H7 (cell line): ENCODE results near the gene DOP1B. TPM values are rescaled to one million over a fixed set of nuclear protein-coding genes. Genes with fewer than 3 reads are reported as not detected.

Experiments used
- DNase-seq: peaks from one replicate; pipeline ENCODE4 v3.0.0; 2012
- H3K27me3 ChIP-seq: 2 replicates; pipeline ENCODE4 v1.6.0; 2011; ENCODE audit warnings: mild to moderate bottlenecking, low read length; ENCODE audit not compliant: control insufficient read depth, insufficient read depth
- H3K36me3 ChIP-seq: replicated peaks from 2 replicates; pipeline ENCODE4 v1.5.1; 2011; ENCODE audit warnings: low read length; ENCODE audit not compliant: control insufficient read depth, insufficient read depth
- H3K4me3 ChIP-seq: 2 replicates; pipeline ENCODE4 v1.5.1; 2011; ENCODE audit warnings: low read depth, mild to moderate bottlenecking, control low read depth, low read length, moderate library complexity; ENCODE audit not compliant: insufficient read depth
- total RNA-seq: library from RNA; depleted of rRNA; stranded (reverse); fragments of >200 nt; shearing (Covaris generic); gene quantifications from 2 replicates; pipeline ENCODE4 v1.2.3, GENCODE V29; 2014

The DOP1B gene
- total RNA-seq, 1 experiment from 2014 or later = 0.90 TPM

DNA sequence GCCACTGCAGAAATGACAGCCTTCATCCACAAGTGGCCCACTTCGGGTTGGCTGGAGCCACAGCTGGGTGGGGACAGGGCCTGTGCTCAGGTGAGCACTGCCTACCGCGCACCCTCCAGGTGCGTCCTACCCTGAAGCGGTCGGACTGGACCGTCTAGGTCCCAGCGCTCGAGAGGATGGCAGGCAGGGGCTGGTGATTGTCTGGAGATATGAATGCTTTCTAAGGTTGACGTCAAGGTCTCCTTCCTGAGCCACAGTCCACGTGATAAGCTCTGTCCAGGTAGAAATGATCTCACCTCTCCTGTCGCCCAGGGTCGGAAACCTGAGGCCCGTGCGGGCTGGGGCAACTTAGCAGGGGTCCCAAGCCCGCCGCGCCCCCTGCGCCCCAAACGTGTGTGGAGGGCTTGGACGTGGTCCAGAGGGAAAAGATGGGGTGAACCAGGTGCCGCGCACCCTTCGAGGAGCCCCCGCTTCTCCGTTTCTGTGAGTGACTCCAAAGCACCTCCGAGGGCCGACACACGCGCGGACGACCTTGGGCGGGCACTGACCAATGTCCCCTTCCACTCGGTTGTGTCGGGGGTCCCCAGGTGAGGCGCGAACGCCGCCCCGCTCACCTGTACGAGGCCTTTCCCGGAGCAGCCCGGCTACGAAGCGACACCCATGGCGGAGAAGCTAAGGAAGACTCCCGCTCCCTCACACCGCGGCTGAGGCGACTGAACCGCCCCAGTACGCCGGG lies 853 bp upstream of the DOP1B start:
- Histone ChIP-seq H3K36me3 (no peaks in the 10 kb centered on the region), H3K4me3 (peak overlapping the region; percentile 59), H3K27me3 (peaks cover 24% of the 10 kb centered on the region)
- no peak for DNase-seq

DNA sequence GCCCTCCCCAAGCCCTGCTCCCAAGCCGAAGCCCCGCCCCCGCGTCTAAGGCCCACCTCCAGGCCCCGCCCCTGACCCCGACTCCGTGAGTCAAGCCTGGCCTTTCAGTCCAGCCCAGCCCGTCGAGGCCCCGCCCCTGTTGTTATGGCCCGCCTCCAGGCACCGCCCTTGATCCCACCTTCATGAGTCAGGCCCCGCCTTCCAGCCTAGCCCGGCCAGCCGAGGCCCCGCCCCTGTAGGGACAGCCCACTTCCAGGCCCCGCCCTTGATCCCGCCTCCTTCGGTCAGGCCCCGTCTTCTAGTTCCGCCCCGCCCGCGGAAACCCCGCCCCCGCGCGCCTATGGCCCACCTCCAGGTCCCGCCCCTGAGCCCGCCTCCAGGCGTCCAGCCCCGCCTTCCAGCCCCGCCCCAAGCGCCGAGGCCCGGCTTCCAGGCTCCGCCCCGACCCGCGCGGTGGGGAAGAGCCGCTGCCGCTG lies 247 bp upstream of the DOP1B start:
- Histone ChIP-seq H3K36me3 (no peaks in the 10 kb centered on the region), H3K4me3 (peak overlapping the region; percentile 73), H3K27me3 (peaks cover 24% of the 10 kb centered on the region)
- peak; percentile 100 for DNase-seq

DNA sequence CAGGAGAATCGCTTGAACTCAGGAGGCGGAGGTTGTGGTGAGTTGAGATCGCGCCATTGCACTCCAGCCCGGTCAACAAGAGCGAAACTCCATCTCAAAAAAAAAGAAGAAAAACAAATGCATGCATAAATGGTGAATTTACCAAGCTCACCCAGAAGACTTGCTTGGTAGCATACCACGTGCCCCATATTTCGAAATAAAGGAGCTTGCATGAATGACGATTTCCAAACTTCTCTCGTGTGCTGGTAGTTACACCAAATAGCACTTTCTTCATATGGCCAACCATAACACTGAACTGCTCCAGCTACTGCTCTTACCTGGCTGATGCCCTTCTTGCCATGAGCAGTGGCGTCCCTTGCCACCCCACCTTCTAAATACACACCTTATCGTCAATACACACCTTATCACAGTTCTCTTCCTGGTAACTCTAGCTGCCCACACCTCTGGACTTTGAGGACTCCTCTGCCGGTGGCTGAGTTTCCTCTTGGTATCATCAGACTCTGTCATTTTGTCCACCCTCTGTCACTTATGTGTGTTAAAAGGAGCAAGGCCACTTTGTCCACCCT lies 2.8 kb downstream of the DOP1B start:
- Histone ChIP-seq H3K27me3 (peaks cover 24% of the 10 kb centered on the region), H3K4me3 (no peak overlapping the region), H3K36me3 (no peaks in the 10 kb centered on the region)
- no peak for DNase-seq

DNA sequence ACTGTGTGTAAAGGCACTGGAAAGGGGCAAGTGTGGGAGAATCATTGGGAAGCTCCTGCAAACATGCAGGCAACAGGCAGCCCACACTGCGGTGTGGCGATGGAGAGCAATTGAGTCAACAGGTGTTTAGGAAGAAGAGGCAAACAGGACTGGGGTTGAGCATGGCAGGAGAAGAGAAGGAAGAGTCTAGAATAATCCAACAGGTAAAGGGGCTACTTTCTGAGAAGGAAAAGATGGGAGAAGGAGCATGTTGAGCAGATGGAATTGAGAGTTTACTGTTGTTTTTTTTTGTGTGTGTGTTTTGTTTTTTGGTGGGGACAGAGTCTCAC lies 4.2 kb downstream of the DOP1B start:
- Histone ChIP-seq H3K27me3 (peaks cover 16% of the 10 kb centered on the region), H3K4me3 (no peak overlapping the region), H3K36me3 (no peaks in the 10 kb centered on the region)
- DNase-seq = no peak

DNA sequence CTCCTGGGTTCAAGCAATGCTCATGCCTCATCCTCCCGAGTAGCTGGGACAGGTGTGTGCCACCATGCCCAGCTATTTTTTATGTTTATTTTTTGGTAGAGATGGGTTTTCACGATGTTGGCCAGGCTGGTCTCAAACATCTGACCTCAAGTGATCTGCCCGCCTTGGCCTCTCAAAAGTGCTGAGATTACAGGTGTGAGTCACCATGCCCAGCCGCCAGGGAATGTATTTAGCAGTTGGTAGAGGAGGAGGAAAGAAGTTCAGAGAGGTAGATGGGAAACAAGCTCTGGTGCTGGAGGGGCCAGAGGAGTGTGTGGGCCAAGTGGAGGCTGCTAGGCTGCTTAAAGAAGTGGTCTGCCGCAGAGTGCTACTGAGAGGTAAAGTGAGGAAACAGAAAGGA lies 6.0 kb downstream of the DOP1B start:
- no peak for DNase-seq
- Histone ChIP-seq H3K36me3 (no peaks in the 10 kb centered on the region), H3K4me3 (no peak overlapping the region), H3K27me3 (peaks cover 6% of the 10 kb centered on the region; the same call in 1 of the 2 replicates)

DNA sequence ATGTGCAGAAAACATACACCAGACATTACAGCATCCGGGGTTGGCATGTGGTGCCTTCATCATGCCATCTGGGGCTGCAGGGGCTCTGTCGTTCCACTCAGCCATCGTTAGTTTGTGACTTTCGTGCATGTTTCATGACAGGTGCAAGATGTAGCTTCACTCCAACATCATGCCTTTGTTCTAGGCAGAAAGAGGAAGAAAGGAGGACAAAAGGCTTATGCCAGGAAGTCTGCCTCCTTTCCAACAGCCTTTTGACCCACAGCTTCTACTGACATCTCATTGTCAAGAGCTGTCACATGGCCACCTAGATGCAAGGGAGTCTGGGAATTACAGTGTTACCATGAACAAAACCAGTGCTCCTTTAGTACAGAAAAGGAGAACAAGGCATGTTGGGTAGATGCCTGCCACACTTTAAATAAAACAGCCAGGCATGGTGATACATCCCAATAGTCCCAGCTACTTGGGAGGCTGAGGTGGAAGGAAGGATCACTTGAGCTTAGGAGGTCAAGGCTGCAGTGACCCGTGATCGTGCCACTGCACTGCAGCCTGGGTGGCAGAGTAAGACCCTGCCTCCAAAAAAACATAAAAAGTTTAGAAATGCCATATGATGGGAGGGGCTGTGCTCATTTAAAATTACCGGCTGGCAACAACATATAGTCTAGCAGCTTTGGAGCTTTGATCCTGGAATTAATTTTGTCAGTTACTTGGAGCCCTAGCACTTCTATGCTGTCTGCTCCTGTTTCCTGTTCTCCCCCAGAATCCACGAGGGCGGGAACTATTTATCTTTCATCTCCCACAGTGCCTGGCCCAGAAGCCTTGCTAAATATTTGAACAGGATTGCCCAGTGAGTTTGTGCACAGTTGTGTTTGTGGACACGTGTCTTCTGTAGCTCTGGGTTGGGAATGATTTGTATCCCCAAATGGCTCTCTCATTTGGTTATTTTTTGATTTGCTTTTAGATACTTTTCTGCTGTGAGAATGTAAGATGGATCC lies 7.4 kb downstream of the DOP1B start:
- Histone ChIP-seq H3K36me3 (no peaks in the 10 kb centered on the region), H3K27me3 (no peaks in the 10 kb centered on the region), H3K4me3 (no peak overlapping the region)
- DNase-seq = no peak

DNA sequence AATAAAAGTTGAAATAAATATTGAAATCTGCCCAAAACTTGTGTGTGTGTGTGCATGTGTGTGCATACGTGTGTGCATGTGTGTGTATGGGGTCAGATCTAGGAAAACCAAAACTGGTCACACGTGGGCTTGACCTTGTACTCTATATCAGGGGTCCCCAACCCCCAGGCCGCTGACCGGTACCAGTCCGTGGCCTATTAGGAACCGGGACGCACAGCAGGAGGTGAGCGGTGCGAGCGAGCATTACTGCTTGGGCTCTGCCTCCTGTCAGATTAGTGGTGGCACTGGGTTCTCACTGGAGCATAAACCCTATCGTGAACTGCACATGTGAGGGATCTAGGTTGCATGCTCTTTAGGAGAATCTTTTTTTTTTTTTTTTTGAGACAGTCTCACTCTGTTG lies 8.7 kb downstream of the DOP1B start:
- no peaks in the 10 kb centered on the region for H3K36me3 ChIP-seq
- H3K27me3 ChIP-seq = no peaks in the 10 kb centered on the region
- no peak for DNase-seq
- H3K4me3 ChIP-seq = no peak overlapping the region

DNA sequence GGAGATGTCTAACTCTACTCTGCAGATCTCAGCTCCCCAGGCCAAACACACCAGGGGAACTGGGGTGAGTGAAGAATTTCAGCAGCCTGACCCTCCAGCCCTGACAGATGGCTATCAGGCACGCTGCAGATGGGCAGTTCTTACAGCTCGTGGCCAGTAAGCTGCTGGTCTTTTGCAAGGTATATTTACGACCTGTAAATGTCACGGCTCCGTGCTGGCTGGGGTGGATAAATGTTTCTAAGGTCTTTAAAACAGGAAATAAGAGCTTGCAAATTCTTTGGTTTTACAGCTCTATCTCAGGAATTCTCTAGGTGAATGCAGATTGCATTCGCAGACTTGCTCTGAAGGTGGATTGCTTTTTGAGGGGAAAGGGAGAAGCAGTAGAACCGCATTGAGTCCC lies 10.1 kb downstream of the DOP1B start:
- DNase-seq = no peak
- Histone ChIP-seq H3K27me3 (no peaks in the 10 kb centered on the region), H3K36me3 (no peaks in the 10 kb centered on the region), H3K4me3 (no peak overlapping the region)

DNA sequence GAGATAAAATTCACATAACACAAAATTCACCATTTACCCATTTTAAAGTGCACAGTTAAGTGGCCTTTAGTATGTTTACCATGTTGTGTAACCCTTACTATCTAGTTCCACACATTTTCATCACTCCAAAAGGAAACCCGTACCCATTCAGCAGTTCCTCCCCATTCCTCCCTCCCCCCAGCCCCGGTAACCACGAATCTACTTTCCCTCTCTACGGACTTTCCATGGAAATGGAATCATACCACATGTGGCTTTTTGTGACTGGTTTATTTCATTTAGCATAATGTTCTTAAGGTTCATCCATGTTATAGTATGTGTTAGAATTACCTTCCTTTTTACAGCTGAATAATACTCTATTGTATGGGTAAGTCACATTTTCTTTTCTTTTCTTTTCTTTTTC lies 10.9 kb downstream of the DOP1B start:
- Histone ChIP-seq H3K4me3 (no peak overlapping the region), H3K27me3 (no peaks in the 10 kb centered on the region), H3K36me3 (no peaks in the 10 kb centered on the region)
- DNase-seq = no peak

DNA sequence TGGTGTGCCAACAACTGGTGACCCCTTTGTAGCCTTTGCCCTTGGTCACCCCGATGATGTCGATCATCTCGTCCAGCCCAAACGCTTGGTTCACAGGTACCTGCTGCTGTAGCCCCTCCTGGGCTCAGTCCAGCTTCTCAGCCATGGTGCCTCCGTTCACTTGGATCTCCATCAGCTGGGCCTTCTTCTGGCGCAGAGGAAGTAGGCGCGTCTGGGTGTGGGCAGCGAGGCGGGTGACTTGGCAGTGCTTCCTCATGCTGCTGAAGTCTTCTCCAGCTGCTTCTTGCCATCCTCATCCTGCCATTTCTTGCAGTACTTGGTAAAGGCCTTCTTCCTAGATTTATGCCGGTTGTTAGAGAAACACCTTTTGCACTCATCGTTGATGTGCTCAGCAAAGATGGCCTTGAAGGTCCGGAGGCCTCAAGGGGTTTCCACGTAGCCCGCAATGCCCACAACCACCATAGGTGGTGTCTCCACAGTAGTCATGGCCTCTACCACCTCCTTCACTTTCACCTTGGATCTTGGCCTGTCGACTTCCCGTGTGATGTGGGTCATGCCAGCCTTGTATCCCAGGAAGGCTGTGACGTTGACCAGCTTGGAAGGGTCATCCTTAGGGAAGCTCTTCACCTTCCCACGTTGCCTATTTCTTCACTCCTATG lies 13.0 kb downstream of the DOP1B start:
- no peak overlapping the region for H3K4me3 ChIP-seq
- H3K27me3 ChIP-seq = no peaks in the 10 kb centered on the region
- DNase-seq = no peak
- H3K36me3 ChIP-seq = no peaks in the 10 kb centered on the region

DNA sequence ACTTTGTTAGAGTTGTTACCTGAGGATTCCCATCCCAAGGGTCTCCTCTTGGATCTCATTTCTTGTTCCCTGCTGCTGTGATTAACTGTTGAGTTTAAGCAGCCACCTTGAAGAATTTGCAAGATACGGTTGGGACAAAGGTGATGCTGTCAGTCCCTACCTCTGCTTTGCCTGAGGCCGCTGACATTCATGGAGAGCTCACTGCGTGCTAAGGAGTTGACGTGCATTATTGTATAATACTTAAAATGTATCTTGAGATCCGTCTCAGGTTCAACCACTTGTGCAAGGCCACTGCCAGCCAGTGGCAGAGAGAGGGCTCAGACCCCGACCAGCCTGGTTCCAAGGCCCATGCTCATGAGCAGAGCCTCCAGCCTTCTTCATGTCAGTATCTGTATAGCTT lies 14.2 kb downstream of the DOP1B start:
- H3K36me3 ChIP-seq = no peaks in the 10 kb centered on the region; the same call in 1 of the 2 replicates
- DNase-seq = no peak

DNA sequence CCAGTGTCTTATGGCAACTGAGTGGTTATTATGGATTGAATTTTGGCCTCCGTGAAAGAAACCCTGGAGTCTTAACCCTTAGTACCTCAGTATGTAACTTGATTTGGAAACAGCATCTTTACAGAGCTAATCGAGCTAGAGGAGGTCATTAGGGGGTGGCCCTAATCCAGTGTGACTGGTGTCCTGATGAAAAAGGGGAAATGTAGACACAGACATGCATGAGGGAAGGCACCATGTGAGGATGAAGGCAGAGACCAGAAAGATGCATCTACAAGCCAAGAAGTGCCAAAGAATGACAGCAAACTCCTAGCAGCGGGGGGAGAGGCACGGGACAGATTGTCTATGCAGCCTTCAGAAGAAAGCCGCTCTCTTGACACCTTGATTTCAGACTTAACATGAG lies 14.7 kb downstream of the DOP1B start:
- Histone ChIP-seq H3K36me3 (no peaks in the 10 kb centered on the region; the same call in 1 of the 2 replicates), H3K27me3 (no peaks in the 10 kb centered on the region), H3K4me3 (no peak overlapping the region)
- no peak for DNase-seq

More for the DNA sequence above, 14.2 kb downstream of the DOP1B start:
- Histone ChIP-seq H3K27me3 (no peaks in the 10 kb centered on the region), H3K4me3 (no peak overlapping the region)

DNA sequence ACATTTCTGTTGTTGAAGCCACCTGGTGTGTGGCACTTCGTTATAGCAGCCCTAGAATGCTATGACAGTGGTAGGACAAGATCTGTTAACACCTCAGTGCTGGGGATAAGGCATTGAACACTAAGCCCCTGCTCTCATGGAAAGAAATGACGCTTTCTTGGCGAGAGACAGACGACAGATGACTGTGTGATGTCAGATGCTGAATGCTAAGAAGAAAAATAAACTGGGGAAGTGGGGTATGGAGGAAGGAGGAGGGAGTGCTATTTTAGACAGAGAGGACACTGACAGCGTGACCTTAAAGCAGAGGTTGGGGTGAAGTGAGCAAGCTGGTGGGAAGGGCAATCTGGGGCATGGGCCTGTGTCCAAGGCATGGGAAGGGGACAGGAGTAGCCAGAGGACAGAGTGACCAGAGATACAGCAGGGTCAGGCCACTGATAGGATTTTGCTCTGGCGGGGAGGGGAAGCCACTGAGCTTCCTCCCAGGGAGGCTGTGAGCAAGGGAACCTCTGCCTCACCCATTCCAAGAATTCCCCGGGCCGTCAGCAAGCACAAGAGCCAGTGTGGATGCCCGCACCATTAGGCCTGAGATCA lies 15.2 kb downstream of the DOP1B start:
- H3K36me3 ChIP-seq = no peaks in the 10 kb centered on the region; the same call in 1 of the 2 replicates
- DNase-seq = no peak

DNA sequence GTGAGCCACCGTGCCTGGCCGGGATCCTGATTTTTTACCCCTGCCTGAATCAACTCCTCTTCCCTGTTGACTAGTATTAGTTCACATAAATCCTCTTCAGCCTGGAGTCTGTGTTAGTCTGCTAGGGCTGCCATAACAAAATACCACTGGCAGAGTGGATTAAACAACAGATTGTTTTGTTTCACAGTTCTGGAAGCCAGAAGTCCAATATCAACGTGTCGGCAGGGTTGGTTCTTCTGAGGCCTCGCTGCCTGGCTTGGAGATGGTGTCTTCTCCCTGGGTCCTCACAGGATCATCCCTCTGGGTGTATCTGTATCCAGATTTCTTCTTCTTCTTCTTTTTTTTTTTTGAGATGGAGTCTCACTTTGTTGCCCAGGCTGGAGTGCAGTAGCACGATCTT lies 18.2 kb downstream of the DOP1B start:
- DNase-seq = no peak
- Histone ChIP-seq H3K4me3 (no peak overlapping the region), H3K36me3 (no peaks in the 10 kb centered on the region; the same call in 1 of the 2 replicates), H3K27me3 (no peaks in the 10 kb centered on the region)

More for the DNA sequence above, 15.2 kb downstream of the DOP1B start:
- H3K27me3 ChIP-seq = no peaks in the 10 kb centered on the region
- no peak overlapping the region for H3K4me3 ChIP-seq
